ENCODE data around the gene GINS3.

The GINS3 gene

DNA sequence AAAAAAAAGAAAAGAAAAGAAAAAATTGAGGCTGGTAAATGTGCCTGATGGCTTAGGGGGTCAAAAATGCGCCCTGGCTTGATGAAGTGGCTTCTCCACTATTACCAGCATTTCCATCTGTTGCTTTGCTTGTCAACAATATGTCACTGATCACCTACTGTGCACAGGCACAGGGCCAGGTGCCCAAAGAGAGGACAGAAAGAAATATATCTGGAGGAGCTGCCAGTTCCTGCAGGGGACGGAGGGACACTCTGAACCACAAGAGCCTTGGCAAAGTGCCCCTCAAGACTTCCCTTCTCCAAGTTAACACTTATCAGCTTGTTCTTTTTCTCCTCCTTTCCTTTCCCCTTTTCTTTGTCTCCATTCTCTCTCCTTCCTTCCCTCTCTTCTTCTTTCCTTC, 34.7 kb downstream of the GINS3 start:
- DNase-seq, result no peak

DNA sequence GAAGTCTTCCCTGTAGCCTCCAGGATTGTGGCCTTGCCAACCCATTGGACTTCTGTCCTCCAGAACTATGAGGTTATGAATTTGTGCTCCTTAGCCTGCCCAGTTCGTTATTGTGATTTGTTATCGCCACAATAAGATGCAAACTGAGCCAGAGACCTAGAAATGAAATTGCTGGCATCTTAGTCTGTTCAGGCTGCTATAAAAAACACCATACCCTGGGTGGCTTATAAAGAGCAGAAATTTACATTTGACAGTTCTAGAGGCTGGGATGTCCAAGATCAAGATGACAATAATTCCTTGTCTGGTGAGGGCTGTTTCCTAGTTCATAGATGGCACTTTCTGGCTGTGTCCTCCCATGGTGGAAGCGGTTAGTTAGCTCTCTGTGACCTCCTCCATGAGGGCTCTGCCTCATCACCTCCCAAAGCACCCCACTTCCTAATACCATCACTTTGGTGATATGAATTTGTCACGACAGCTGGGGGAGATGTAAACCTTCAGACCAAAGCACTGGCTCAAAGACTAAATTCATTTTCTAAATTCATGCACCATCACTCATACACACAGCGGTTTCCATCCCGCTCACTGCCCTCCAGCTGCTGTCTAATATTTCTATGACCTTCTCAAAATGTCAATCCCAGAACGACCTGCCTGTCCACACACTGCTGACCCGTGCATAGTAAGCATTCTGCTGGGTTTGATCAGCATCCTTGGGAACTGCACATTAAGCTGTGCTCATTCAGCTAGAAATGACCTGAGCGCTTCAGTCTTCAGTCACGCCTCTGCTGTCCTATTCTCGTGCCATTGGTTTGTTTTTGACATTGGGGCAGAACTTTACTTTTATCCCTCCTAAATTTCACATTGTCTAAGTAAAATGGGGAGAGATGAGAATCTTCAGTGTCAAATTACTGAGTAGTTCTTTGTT, 36.6 kb downstream of the GINS3 start:
- DNase-seq, result peak; percentile 43

DNA sequence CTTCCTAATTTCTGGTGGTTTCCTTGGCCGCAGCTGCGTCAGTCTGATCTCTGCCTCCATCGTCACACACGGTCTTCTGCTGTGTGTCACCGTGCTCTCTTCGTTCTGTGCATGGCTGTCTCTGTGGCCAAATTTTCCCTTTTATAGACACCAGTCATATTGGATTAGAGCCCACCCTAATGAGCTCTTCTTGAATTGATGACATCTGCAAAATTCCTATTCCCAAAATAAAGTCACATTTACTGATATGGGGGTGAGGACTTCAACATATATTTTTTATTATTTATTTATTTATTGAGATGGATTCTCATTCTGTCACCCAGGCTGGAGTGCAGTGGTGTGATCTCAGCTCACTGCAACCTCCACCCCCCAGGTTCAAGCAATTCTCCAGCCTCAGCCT, 38.4 kb downstream of the GINS3 start:
- DNase-seq, result no peak

DNA sequence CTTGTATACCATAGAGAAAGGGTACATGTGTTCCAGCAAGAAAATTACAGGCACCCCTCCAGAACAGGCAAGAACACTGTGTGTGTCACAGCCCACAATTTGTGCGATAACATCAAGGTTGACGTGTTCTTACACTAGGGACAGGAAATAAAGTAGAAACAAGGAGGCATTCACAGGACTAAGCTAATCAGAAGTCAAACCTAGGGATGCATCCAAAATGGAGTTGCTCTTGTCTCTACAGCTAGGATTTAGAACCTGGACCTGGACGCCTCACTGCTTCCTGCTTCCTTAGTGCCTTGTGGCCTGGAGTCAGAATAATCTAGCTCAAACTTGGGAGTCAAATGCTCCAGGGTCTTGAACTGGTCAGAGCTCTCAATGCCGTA, 41.3 kb downstream of the GINS3 start:
- DNase-seq, result no peak

DNA sequence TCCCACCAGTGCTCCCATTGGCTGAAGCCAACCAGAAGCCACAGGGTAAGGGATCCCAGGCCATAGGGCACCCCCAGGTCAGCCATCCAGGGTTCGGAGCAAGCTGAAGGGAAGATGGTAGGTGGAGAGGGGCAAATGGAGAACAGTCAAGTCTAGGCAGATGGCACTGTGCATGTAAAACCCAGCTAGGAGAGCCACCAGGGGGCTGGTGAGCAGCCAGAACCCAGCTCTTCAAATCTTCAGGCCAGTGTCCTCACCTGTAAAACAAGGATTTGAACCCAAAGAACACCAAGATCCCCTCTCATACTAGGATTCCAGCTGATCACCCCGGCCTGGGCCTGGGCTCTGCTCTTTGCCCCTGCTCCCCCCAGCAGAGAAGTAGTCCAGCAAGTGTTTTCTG, 43.5 kb downstream of the GINS3 start:
- DNase-seq, result no peak

DNA sequence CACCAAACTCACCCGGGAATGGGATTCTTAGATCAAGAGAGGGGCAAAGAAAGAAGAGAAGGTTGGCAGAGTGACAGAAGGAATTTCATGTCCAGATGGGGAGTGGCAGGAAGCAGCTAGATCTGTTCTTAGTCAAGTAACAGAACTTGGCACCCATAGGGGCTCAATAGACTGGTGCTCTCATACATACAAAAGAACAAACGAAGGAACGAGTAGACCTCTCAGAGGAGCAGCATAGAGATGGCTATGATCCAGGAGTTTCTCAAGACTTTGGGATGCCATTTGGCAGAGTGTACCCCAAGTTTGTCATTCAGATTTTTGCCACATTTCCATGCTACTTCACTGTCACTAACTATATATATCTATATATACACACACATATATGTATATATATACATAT, 47.9 kb downstream of the GINS3 start:
- DNase-seq, result no peak

DNA sequence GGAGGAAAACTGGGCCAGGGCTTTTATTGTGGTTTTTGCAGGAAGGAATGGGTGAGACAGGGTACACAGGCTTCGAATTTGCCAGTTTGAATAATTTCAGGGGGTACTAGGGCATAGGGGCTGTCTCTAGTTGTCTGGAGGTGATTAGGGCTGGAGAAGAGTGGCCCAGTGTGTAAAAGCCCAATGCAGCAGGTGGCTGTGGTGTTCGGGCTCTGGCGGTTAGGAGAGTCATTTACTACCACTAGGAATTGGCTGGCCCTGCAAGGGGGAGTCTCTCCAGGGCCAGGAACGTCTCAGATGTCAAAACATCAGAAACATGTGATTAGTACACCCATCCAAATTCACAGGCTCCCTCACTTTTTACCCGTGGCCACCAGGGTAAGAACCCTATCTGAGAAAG, 50.3 kb downstream of the GINS3 start:
- DNase-seq, result no peak

DNA sequence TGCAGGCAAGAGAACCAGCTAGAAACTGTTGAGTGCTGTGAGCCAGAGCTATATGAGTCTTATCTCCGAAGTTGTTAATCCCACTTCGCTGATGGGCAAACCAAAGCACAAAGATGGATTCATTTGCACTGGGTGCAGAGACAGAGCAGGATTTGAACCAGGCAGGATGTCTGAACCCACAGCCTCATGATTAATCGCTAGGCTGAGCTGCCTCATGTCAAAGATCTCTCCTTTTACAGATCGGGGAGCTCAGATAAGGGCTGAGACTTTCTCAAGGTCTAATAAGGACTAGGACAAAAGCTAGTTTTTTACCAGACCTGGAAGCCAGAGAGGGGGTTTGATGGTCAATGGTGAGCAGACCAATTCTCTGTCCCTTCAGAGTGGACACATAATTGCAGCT, 51.5 kb downstream of the GINS3 start:
- no peak for DNase-seq

DNA sequence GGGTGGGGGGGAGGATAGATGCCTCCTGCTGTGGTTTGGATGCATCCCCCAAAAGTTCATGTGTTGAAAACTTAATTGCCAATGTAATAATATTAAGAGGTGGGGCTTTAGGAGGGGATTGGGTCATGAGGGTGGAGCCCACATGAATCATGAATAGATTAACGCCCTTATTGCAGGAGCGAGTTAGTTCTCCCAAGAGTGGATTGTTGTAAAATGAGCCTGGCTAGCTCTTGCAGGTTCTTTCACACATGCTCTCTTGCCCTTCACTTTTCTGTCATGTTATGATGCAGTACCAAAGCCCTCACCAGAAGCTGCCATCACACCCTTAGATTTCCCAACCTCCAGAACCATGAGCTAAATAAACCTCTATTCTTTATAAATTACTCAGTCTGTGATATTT, 52.0 kb downstream of the GINS3 start:
- no peak for DNase-seq

DNA sequence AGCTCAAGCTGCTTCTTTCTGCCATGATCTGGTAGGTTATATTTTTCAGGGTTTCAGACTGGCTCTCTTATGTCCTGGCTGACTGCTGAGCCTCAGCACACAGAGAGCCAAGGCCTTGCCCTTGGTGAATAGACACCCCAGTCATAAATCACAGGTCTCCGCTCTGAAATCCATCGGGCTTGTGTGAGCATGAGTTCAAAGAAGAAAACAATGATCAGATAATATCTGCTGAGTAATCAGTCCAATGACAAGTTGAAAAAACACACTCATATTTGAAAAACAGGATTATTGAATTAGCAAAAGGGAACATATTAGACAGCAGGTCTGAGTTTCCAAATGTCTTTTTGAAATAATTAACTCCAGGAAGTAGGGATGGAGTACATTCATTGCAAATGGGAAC, 56.6 kb downstream of the GINS3 start:
- no peak for DNase-seq

DNA sequence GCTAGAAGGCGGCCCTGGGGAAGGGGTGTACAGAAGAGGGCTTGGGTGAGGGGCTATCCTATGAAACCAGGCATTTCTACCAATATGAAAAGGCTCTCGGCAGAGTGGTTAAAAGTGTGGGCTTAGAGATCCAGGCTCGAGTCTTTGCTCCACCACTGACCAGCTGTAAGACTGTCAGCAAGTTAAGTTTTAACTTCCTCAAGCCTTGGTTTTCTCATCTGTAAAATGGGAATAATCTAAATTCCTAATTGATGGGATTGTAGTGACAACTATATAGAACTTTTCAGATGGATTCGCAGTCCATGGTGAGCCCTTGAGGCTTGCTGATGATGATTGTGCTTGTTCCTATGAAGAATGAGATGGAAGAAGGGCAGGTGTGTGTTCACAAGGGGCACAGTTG, 57.0 kb downstream of the GINS3 start:
- no peak for DNase-seq

DNA sequence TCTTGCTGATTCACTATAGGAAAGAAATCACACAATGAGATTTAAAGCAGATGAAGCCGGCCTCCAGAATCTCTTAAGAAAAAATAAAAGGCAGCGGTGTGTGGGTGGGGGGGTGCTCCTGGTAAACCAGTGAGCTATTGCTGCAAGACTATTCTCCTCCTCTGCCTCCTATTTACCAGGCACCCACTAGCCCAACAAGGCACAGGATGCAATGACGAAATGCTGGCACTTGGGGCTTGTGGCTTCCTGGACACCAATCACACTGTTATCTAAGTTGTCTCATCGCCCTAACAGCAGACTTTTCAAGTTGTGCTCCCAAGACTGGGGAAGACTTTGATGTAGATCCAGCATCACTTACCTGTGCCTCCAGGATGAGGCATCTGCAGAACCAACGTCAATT, 57.5 kb downstream of the GINS3 start:
- no peak for DNase-seq

DNA sequence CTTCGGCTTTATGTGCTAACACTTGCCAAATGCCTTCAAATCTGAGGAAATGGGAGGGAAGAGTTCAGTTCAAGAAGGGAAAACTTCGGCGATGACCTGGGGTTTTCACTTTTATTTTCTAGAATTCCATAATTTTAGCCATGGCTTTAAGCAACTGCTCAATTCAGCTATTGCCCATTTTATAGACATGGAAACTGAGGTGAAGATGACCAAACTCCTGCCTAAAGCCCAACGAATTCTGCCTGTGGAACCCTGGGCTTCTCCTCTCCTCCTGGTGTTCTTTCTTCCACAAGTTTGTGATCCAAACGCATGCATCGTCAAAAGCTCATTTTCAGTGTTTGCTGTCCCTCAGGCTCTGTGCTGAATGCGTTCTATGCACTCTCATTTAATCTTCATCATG, 58.3 kb downstream of the GINS3 start:
- DNase-seq, result no peak

DNA sequence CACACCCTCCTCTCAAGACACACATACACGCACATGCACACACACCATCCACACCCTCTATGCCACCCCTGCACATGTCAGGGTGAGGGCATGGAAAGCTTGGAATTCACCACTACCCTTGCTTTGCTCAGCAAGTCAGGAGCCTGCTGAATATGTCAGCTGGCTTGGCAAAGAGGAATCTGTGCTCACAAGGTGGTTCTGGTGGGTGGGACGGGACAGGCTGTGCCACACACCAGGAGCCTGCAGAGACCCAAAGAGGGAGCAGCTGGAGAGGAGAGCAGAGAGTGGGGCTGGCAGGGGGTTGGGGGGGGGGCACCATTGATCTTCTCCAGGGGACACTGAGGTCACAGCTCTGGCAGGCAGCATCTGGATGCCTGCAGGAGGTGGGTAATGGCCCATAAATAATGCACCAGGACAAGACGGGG, 59.0 kb downstream of the GINS3 start:
- DNase-seq, result no peak

DNA sequence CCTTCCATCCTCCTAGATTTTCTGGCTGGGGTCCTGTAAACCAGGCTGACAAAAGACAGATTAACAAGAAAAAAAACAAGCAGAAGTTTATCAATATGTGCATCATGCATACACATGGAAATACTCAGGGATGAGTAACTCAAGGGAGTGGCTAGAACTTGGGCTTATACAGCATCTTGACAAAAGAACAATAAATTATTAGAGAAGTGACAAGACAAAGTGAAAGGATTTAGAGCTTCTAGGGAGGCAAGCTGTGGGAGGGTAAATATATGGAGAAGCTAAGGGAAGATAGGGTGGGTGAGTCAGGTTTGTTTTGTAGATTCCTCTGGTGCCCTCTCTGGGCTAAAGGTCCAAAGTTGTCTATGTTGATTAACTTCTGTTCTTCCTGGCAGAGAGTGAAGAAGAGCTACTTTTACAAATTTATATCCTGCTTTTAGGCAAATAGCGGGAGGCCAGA, 59.7 kb downstream of the GINS3 start:
- peak; percentile 53 for DNase-seq

DNA sequence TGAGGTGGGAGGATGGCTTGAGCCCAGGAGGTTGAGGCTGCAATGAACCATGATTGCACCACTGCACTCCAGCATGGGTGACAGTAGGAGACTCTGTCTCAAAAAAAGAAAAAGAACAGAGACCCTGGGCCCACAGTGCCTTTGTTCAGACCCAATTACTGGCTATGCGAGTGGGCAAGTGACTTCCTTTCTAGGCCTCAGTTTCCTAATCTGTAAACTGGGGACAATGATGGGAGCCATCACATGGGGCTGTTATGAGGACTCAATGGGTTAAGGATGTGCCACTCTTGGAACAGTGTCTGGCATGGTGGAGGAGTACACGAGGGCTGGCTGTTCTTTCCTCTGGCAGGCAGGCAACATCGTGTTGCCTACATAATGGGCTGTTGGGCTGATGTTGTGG, 60.4 kb downstream of the GINS3 start:
- DNase-seq, result no peak

DNA sequence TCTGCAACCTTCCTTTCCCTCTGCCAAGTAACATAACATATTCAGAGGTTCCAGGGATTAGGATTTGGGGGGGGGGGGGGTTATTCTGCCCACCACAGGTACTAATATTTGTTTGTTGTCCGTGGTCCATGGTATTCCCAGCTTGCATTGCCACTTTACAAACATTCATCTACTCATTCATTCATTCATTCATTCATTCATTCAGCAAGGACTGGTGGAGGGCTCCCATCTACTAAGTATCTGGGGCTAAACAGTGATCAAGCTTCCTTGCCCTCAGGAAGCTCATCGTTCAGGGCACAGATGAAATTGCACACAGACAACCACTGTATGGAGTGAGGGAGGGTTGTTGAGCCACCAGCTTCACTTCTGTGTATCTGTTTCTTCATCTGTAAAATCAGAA, 61.9 kb downstream of the GINS3 start:
- no peak for DNase-seq

DNA sequence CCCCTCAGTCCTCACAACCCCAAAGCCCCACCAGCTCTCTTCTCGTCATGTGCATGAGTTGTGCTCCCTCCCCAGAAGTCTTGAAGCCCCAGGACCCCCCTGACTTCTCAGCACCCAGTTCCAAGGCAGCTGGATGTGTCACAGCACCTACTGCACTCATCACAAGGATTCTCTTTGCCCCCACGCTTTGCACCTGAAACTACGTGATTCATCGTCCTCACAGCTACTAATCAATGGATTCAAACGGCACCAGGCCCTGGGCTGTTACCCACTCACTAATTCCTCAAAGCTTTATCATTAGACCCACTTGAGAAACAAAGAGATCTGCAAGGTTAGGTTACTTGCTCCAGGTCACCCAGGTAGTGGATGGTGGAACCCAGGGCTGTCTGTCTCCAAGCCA, 62.6 kb downstream of the GINS3 start:
- DNase-seq, result no peak
